Posterior vena cava (tissue), 2 donors: ENCODE results near the gene HOTAIR. TPM values are rescaled to one million over a fixed set of nuclear protein-coding genes. Genes with fewer than 3 reads are reported as not detected.
A peak's percentile ranks its signal among the peaks of the same experiment; 100 is the strongest.

ENCODE experiments used
- DNase-seq: peaks from one replicate; pipeline ENCODE4 v3.0.0-alpha.2; 2020; ENCODE audit warnings: low spot score
- intact Hi-C, 2 donors: fragments of 100-400 bp; cut with DNase I; formaldehyde crosslinking; loops; one replicate each; pipeline versions ENCODE4 v1.14.1 to v1.14.2; 2022 to 2023
- total RNA-seq, 2 donors: library from RNA; stranded (reverse); fragmentation: NEBNext Ultra II Directional; extraction: Animal tissue kit (Norgen Biotek cat#: 25700); gene quantifications; one replicate each; pipeline ENCODE4 v1.2.1, GENCODE V29; 2021
- donor health status: DM: yes; HTN: yes; CAD: no.
- donor health status: DM: yes; HTN: yes; CAD: no.

Gene HOTAIR
- total RNA-seq, 2 donors from 2014 or later: 2.0 to 4.8 TPM

GRCh38 chr12:53970451-53970850 lies 4.3 kb downstream of the HOTAIR start:
- intact Hi-C loops: loop anchor here in 1 of 2 donors (10.0 kb wide), 1 partner anchor 196 kb away; no protein-coding TSS in a partner anchor
- DNase-seq: no peak

GRCh38 chr12:53969588-53970259 lies 5.0 kb downstream of the HOTAIR start:
- peak; percentile 77 for DNase-seq
- intact Hi-C loops: loop anchor here in 1 of 2 donors (10.0 kb wide), 1 partner anchor 195 kb away; no protein-coding TSS in a partner anchor

GRCh38 chr12:53968214-53969127 lies 6.3 kb downstream of the HOTAIR start:
- peak; percentile 73 for DNase-seq
- intact Hi-C loops: no loop called here

GRCh38 chr12:53967421-53967925 lies 7.3 kb downstream of the HOTAIR start:
- peak; percentile 29 for DNase-seq
- intact Hi-C loops: no loop called here

DNA sequence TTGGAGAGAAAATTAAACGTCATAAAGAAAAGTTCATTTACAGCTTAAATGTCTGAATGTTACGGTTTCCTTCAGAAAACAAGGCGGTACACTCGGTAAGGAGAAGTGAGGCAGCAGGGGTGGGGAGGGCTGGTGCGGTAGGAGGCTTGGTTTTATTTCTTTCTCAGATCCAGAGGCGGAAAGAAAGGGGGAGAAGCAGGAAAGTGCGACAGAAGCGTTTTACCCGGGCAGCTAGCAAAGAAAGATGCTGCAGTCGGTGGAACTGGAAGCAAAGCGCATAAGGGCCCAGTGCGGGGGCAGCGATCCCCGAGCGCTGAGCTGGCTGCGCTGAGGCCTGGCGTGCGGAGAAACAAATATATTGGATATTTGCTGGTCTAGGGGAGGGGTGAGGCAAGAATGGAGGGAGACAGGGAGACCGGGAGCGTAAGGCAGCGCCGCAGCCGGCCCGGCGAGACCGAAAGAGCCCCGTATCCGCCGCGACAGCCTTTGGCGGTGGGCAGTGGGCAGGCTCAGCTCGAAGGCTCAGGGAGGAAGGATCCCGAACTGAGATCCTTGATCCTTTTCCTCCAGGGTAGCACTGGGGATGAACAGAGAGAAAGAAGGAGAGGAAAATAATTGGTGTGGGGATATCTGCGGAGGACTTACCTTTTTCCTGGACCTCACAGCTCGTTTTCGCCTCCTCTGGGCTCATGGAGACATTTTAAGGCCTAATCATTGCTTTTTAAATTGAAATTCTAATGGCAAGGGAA lies 8.2 kb downstream of the HOTAIR start:
- peak; percentile 36 for DNase-seq
- intact Hi-C loops: no loop called here

DNA sequence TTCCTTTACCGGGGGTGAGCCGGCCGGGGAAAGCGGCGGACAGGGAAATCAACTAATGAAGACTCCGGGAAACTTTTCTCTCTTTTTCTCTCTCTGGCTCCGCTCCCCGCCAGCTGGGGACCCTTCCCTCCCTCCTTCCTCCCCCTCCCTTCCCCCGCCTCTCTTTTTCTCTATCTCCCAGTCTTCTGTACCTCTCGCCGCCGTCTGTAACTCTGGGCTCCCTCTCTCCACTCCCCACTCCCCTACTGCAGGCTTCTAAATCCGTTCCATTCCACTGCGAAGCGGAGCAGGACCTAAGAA lies 8.7 kb downstream of the HOTAIR start:
- no peak for DNase-seq
- intact Hi-C loops: no loop called here

DNA sequence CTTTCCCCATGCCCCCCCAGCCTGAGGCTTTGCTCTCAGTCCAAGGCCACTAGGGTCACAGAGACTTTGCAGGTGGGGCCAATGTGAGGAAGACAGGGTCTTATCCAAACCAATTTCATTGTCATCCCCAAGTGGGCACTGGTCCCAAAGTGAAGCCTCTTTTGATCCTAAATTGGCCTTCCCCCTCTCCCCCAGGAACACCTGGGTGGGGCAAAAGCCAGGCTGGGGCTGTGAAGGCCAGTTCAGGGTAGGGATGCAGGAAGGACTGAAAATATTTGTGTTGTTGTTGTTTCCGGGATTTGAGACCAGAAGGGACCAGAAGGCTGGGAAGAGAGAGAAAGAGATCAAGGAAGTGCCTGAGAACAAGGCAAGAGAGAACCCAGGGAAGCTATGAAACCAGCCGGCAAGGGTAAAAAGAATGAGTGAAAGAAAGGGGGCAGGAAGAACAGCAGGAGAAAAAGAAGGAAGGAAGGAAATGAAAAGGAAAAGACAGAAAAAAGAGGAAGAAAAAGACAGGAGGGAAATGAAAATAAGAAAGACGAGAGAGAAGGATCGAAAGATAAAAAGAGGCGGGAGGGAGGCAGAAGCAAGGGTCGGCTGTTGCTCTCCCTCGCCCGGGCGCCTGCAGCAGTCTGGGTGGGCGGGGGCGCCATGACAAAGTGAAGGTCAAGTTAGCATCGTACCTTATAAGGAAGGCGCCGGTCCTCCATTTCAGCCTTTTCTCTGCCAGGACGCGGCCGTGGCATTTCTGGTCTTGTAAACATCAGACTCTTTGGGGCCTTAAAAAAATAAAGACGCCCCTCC lies 9.3 kb downstream of the HOTAIR start:
- intact Hi-C loops: no loop called here
- DNase-seq: peak; percentile 87

DNA sequence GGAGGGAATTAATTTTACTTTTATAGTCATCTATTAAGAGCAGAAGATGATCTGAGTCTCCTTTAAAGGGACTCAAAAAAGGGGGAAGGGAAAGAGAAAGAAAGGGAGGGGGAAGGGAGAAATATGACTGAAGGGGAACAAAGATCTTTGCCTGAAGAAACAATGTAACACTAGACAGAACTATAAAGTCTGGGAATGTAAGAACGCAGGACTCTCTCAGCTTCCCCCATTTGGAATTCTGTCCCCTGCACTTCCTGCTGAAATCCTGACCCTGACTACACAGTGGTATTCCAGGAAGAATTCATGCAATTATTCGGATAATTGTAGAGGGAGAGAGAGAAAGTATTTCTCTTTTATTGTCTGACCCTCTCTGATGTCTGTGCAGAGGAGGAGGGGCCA lies 10.4 kb downstream of the HOTAIR start:
- intact Hi-C loops: no loop called here
- DNase-seq: no peak

DNA sequence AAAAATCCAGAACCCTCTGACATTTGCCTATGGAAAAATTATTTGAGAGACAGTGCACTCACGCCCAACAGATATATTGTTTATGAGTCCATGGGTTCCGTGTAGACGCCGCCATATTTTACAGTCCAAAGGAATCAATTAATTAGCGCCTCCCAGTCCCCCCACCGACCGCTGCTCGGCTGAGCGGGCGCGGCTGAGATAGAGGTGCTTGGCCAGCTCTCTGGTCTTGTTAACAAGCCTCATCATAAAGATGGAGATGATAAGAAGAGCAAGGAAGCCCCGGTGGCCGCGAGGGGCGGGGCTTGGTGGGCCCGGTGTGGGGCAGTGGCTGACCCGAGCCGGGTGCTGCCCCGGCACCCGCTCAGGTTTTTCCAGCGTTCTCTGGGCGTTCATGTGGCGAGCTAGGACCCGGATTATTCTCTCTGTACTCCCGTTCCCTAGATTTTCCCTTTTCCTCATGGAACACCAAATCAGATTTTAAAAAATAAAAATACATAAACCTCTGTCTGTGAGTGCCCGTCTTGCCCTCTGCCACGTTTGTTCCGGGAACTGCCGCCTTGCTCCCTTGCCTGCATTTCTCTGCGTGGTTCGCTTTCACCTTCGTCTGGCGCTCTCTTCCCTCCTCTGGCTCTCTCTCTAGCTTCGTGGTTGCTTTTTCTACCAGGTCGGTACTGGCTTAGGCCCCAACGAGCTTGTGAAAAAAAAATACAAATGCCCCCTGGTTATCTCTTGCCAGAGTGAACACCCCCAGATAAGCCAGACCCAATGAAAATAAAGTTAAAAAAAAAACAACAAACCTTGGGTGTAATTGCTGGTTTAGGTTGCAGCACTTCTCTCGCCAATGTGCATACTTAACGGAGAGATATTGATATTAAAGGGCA lies 11.1 kb downstream of the HOTAIR start:
- DNase-seq: peak; percentile 62
- intact Hi-C loops: no loop called here

GRCh38 chr12:53963005-53963404 lies 11.7 kb downstream of the HOTAIR start:
- DNase-seq: no peak
- intact Hi-C loops: no loop called here

- peak; percentile 80 for DNase-seq
Measured at GRCh38 chr12:53961025-53961761, 13.6 kb downstream of the HOTAIR start.

GRCh38 chr12:53960187-53961024 lies 14.3 kb downstream of the HOTAIR start:
- DNase-seq: peak; percentile 56
- intact Hi-C loops: no loop called here

More at GRCh38 chr12:53961025-53961761, 13.6 kb downstream of the HOTAIR start:
- intact Hi-C loops: no loop called here

GRCh38 chr12:53959314-53959713 lies 15.4 kb downstream of the HOTAIR start:
- intact Hi-C loops: no loop called here
- no peak for DNase-seq

DNA sequence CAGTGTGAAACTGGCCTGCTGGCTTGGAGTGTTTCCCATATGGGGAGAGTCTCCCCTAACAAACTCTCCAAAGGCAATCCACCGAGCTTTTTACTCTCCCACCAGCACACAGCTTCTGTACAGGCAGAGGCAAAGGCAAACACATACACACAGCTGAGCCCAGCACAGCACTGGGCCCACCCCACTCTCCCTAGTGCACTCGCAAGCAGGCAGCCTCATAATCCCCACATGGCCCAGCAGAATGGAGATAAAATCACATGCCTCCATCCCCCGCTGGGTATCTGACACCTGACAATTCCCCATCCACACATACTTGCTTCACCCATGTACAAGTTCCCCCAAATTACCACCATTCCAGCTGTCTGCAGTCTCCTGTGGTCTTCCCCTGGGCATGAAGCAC lies 16.6 kb downstream of the HOTAIR start:
- no peak for DNase-seq
- intact Hi-C loops: no loop called here

GRCh38 chr12:53956914-53957536 lies 17.7 kb downstream of the HOTAIR start:
- peak; percentile 53 for DNase-seq
- intact Hi-C loops: no loop called here
